ENCODE measurements around the gene NKAP. TPM values are rescaled to one million over a fixed set of nuclear protein-coding genes. Genes with fewer than 3 reads are reported as not detected.
"Not testable (repeated sequence)": the region's sequence is repeated elsewhere in the genome, so short reads cannot be mapped to it uniquely, and the experiment has no call there.

NKAP gene
- 4.2 and 7.3 TPM in 2 replicates for total RNA-seq (2014; rRNA removed; shearing (Covaris generic))

DNA sequence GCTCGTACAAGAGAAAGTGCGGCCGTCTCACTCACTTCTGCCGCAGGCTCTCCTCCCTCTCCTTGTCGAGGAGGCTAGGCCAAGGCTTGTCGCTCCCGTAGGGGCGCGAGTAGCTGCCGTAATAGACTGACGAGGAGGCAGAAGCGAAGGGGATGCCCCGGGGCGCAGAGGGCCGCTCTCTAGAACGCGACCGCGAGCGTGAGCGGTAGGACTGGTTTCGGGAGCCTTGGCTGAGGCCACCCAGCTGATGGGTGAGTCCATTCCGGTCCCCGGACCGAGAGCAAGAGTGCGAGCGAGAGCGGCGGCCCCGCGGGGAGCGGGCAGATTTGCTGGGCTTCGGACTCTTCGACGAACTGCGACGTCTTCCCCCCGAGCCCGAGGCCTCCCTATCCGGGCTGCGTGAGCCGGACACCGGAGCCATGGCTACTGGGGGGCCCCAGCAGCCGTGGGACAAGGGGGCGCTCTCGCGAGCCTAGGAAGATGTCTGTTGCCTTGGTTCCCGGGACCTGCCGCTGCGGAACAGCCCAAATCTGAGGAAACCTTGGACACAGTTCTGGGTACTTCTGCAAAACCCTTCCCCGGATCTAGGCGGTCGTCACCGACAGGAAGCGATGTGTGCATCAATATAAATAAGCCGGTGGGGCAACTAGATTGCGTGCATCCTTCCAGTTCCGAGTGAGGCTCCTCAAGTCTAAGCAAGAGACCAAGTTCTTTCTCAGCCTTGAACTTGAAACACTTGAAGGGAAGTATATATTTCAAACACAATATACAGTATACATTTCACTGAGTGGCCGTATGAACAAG is at the start of gene NKAP:
Gene NKAP, minus strand, starts transcription at position 567 of the 804 bp plus-strand sequence. Its CDS starts 146 bp downstream, at position 421.
- H3K36me3 ChIP-seq = no peaks in the 10 kb centered on the region
- peak; percentile 80 to 84 for DNase-seq (ENCODE audit: low read depth in 1 of 2, low spot score in 2 of 2)
- H3K27ac ChIP-seq = peak within 1 kb of the TSS; percentile 65
- no peaks in the 10 kb centered on the region for H3K4me1 ChIP-seq (replicated peaks)
- H3K9me3 ChIP-seq (replicated peaks) = no peaks in the 10 kb centered on the region
- no peaks in the 10 kb centered on the region for H3K27me3 ChIP-seq (replicated peaks)
- peak within 1 kb of the TSS; percentile 64 for H3K4me3 ChIP-seq

- Histone ChIP-seq H3K27me3 (replicated peaks) (peaks cover 26% of the 10 kb centered on the region), H3K9me3 (replicated peaks) (no peaks in the 10 kb centered on the region)
- DNase-seq (ENCODE audit: low read depth in 1 of 2, low spot score in 2 of 2) = no peak
Observed at GRCh38 chrX:119991005-119991787, 47.6 kb upstream of the NKAP start.

GRCh38 chrX:119990556-119991004 is 47.0 kb upstream of the NKAP start:
- Histone ChIP-seq H3K9me3 (replicated peaks) (no peaks in the 10 kb centered on the region), H3K4me3 (no peak overlapping the region), H3K4me1 (replicated peaks) (no peaks in the 10 kb centered on the region), H3K36me3 (no peaks in the 10 kb centered on the region), H3K27me3 (replicated peaks) (peaks cover 27% of the 10 kb centered on the region), H3K27ac (no peak overlapping the region)
- no peak for DNase-seq (ENCODE audit: low read depth in 1 of 2, low spot score in 2 of 2)

More at GRCh38 chrX:119991005-119991787, 47.6 kb upstream of the NKAP start:
- Histone ChIP-seq H3K4me1 (replicated peaks) (no peaks in the 10 kb centered on the region), H3K27ac (no peak overlapping the region), H3K4me3 (no peak overlapping the region), H3K36me3 (no peaks in the 10 kb centered on the region)

DNA sequence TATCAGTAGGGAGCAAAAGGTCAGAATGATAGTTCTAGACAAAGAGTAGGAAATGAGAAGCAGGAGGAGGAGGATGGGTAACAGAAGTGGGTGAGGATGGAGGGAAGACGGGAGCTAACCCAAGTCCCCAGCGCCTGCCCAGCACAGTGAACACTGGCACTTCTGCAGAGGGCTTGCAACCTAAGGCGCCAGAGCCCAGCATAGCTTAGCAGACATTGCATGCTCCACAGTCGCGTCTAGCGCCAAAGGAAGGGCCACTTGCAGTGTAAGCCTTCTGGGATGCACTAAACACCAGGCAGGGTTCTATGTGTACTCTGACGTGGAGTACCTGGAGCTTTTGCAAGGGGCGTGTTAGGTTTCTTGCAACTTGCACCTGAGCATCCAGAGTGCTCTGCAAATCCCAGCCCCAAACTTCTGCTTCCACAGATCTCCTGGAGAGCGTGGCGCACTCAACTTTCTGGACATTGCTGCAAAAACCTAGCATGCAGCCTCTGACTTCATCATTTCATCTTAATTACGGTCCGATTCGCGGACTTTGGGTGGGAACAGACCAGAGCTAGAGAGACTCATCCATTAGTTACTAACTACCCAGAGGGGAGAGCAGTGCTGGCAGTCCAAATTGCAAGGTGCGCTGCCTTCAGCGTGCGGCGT is 46.5 kb upstream of the NKAP start:
- H3K27ac ChIP-seq = no peak overlapping the region
- H3K4me1 ChIP-seq (replicated peaks) = no peaks in the 10 kb centered on the region
- H3K9me3 ChIP-seq (replicated peaks) = no peaks in the 10 kb centered on the region
- no peaks in the 10 kb centered on the region for H3K36me3 ChIP-seq
- H3K27me3 ChIP-seq (replicated peaks) = peaks cover 32% of the 10 kb centered on the region
- DNase-seq (ENCODE audit: low read depth in 1 of 2, low spot score in 2 of 2) = no peak
- H3K4me3 ChIP-seq = no peak overlapping the region

- Histone ChIP-seq H3K9me3 (replicated peaks) (no peaks in the 10 kb centered on the region), H3K27ac (no peak overlapping the region), H3K4me3 (no peak overlapping the region), H3K27me3 (replicated peaks) (peaks cover 16% of the 10 kb centered on the region), H3K36me3 (no peaks in the 10 kb centered on the region), H3K4me1 (replicated peaks) (no peaks in the 10 kb centered on the region)
- DNase-seq (ENCODE audit: low read depth in 1 of 2, low spot score in 2 of 2) = no peak
Observed at GRCh38 chrX:119986203-119986602, 42.7 kb upstream of the NKAP start.

GRCh38 chrX:119984652-119985051 is 41.1 kb upstream of the NKAP start:
- Histone ChIP-seq H3K4me3 (no peak overlapping the region), H3K36me3 (no peaks in the 10 kb centered on the region), H3K27me3 (replicated peaks) (0 out of 2 replicates have a peak, but pooled peaks cover 6% of the 10 kb centered on the region), H3K27ac (no peak overlapping the region), H3K9me3 (replicated peaks) (no peaks in the 10 kb centered on the region), H3K4me1 (replicated peaks) (no peaks in the 10 kb centered on the region)
- DNase-seq (ENCODE audit: low read depth in 1 of 2, low spot score in 2 of 2) = no peak

DNA sequence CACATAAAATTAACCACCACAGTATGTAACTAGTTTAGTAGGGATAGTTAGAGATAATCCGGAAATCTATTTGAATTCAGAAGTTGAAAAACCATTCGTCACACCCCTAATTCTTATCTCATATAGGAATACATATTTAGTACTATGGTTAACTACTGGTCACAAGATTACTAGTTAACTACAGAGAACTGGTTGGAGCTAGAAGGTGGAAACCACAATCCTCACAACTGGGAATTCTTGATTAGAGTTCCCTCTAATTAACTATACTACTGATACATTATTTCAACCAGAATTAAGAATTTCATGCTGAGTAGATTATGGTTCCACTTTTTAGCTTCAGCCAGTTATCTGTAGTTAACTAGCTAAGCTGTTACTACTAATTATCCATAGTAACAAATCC is 39.9 kb upstream of the NKAP start:
- Histone ChIP-seq H3K4me3 (no peak overlapping the region), H3K27ac (no peak overlapping the region), H3K9me3 (replicated peaks) (no peaks in the 10 kb centered on the region), H3K27me3 (replicated peaks) (0 out of 2 replicates have a peak, but pooled peaks cover 6% of the 10 kb centered on the region), H3K4me1 (replicated peaks) (no peaks in the 10 kb centered on the region), H3K36me3 (no peaks in the 10 kb centered on the region)
- no peak for DNase-seq (ENCODE audit: low read depth in 1 of 2, low spot score in 2 of 2)

- Histone ChIP-seq H3K4me3 (no peak overlapping the region), H3K27ac (no peak overlapping the region), H3K27me3 (replicated peaks) (0 out of 2 replicates have a peak, but pooled peaks cover 6% of the 10 kb centered on the region), H3K9me3 (replicated peaks) (no peaks in the 10 kb centered on the region), H3K4me1 (replicated peaks) (no peaks in the 10 kb centered on the region), H3K36me3 (no peaks in the 10 kb centered on the region)
- no peak for DNase-seq (ENCODE audit: low read depth in 1 of 2, low spot score in 2 of 2)
Observed at GRCh38 chrX:119982145-119982544, 38.6 kb upstream of the NKAP start.

GRCh38 chrX:119981286-119982070 is 37.9 kb upstream of the NKAP start:
- no peaks in the 10 kb centered on the region for H3K4me1 ChIP-seq (replicated peaks)
- 0 out of 2 replicates have a peak, but pooled peaks cover 6% of the 10 kb centered on the region for H3K27me3 ChIP-seq (replicated peaks)
- DNase-seq (ENCODE audit: low read depth in 1 of 2, low spot score in 2 of 2) = peak in 1 of 2 experiments; percentile 16
- H3K4me3 ChIP-seq = no peak overlapping the region
- no peaks in the 10 kb centered on the region for H3K36me3 ChIP-seq
- H3K9me3 ChIP-seq (replicated peaks) = no peaks in the 10 kb centered on the region
- H3K27ac ChIP-seq = no peak overlapping the region

DNA sequence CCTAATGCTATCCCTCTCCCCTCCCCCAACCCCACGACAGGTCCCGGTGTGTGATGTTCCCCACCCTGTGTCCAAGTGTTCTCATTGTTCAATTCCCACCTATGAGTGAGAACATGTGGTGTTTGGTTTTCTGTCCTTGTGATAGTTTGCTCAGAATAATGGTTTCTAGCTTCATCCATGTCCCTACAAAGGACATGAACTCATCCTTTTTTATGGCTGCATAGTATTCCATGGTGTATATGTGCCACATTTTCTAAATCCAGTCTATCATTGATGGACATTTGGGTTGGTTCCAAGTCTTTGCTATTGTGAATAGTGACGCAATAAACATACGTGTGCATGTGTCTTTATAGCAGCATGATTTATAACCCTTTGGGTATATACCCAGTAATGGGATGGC is 33.6 kb upstream of the NKAP start:
- not testable (repeated sequence) for H3K9me3 ChIP-seq (replicated peaks); H3K27ac ChIP-seq; DNase-seq (ENCODE audit: low read depth in 1 of 2, low spot score in 2 of 2)

DNA sequence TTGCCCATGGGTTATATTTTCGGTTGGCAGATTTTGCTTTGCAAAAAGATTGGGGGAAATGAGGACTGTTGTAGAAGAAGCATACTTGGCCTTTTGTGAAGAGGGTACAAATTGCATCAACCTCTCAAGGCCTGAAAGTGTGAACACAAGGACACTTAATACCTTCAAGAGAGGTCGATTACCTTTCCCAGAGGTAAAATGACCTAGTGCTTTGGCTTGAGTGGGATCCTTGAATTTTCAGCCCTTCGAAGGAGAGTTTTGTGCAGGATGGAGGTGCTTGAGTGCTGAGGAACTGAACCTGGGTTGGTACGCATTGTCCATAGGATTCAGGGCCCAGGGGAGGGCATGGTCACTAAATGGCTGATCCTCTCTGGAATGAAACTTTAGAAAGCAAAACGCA is 27.6 kb upstream of the NKAP start:
- no peaks in the 10 kb centered on the region for H3K27me3 ChIP-seq (replicated peaks)
- no peak overlapping the region for H3K4me3 ChIP-seq
- no peaks in the 10 kb centered on the region for H3K36me3 ChIP-seq
- H3K9me3 ChIP-seq (replicated peaks) = no peaks in the 10 kb centered on the region
- H3K4me1 ChIP-seq (replicated peaks) = no peaks in the 10 kb centered on the region
- no peak for DNase-seq (ENCODE audit: low read depth in 1 of 2, low spot score in 2 of 2)
- H3K27ac ChIP-seq = no peak overlapping the region

More for the DNA sequence above, 33.6 kb upstream of the NKAP start:
- H3K4me3 ChIP-seq; H3K27me3 ChIP-seq (replicated peaks); H3K36me3 ChIP-seq; H3K4me1 ChIP-seq (replicated peaks): not testable (repeated sequence)

DNA sequence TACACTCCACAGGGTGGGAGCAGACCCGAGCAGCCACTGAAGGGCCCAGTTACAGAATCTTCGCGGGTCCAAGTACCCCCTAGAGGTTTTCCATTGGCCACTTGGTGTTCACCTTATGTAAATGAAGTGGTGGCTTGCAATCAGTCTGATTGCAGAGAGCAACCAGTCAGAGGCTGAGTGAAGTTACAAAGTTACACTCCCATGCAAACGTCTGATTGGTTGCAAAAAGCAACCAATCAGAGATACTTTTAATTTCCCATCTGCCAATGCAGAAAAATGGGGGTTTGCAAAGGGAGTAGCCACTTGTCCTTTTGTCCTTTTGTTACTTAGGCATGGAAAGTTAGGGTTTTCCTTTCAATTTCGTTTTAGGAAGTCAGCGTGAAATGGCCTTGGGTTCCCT is 27.0 kb upstream of the NKAP start:
- Histone ChIP-seq H3K9me3 (replicated peaks) (no peaks in the 10 kb centered on the region), H3K27me3 (replicated peaks) (no peaks in the 10 kb centered on the region), H3K4me1 (replicated peaks) (no peaks in the 10 kb centered on the region), H3K36me3 (no peaks in the 10 kb centered on the region), H3K27ac (no peak overlapping the region), H3K4me3 (no peak overlapping the region)
- DNase-seq (ENCODE audit: low read depth in 1 of 2, low spot score in 2 of 2) = no peak

DNA sequence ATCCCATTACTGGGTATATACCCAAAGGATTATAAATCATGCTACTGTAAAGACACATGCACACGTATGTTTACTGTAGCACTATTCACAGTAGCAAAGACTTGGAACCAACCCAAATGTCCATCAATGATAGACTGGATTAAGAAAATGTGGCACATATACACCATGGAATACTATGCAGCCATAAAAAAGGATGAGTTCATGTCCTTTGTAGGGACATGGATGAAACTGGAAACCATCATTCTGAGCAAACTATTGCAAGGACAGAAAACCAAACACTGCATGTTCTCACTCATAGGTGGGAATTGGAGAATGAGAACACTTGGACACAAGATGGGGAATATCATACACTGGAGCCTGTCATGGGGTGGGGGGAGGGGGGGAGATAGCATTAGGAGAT is 23.3 kb upstream of the NKAP start:
- H3K4me1 ChIP-seq (replicated peaks); H3K4me3 ChIP-seq; DNase-seq (ENCODE audit: low read depth in 1 of 2, low spot score in 2 of 2); H3K9me3 ChIP-seq (replicated peaks); H3K27ac ChIP-seq; H3K36me3 ChIP-seq; H3K27me3 ChIP-seq (replicated peaks): not testable (repeated sequence)
